ENCODE results near the gene PTPRCAP.

- TF ChIP-seq CTCF (IDR thresholded peaks at IDR 0.05) (no peak), ZFX (IDR thresholded peaks at IDR 0.05; ENCODE audit: borderline replicate concordance) (no peak)
Measured at GRCh38 chr11:67409261-67409666, 28.2 kb downstream of the PTPRCAP start.
